ENCODE results near the gene APP.

Gene APP

GRCh38 chr21:26127073-26127814, 43.3 kb downstream of the APP start:
- no peak for DNase-seq (ENCODE audit: low spot score)

GRCh38 chr21:26126168-26126553, 44.4 kb downstream of the APP start:
- no peak for DNase-seq (ENCODE audit: low spot score)

- no peak for DNase-seq (ENCODE audit: low spot score)
Observed at GRCh38 chr21:26125433-26126167, 45.0 kb downstream of the APP start.

- DNase-seq (ENCODE audit: low spot score), result no peak
Observed at GRCh38 chr21:26124896-26125295, 45.7 kb downstream of the APP start.

GRCh38 chr21:26124421-26124833, 46.1 kb downstream of the APP start:
- no peak for DNase-seq (ENCODE audit: low spot score)

GRCh38 chr21:26123012-26123411, 47.6 kb downstream of the APP start:
- no peak for DNase-seq (ENCODE audit: low spot score)

GRCh38 chr21:26120828-26121227, 49.7 kb downstream of the APP start:
- no peak for DNase-seq (ENCODE audit: low spot score)

- DNase-seq (ENCODE audit: low spot score), result no peak
Observed at GRCh38 chr21:26119906-26120305, 50.7 kb downstream of the APP start.

GRCh38 chr21:26118938-26119540, 51.5 kb downstream of the APP start:
- DNase-seq (ENCODE audit: low spot score), result no peak

- DNase-seq (ENCODE audit: low spot score), result no peak
Observed at GRCh38 chr21:26117972-26118367, 52.6 kb downstream of the APP start.

GRCh38 chr21:26117324-26117971, 53.1 kb downstream of the APP start:
- DNase-seq (ENCODE audit: low spot score), result no peak

- peak; percentile 15 for DNase-seq (ENCODE audit: low spot score)
Observed at GRCh38 chr21:26116456-26117011, 54.0 kb downstream of the APP start.

- DNase-seq (ENCODE audit: low spot score), result no peak
Observed at GRCh38 chr21:26115899-26116298, 54.7 kb downstream of the APP start.

GRCh38 chr21:26115305-26115704, 55.3 kb downstream of the APP start:
- peak; percentile 71 for DNase-seq (ENCODE audit: low spot score)

- no peak for DNase-seq (ENCODE audit: low spot score)
Observed at GRCh38 chr21:26112975-26113374, 57.6 kb downstream of the APP start.

- no peak for DNase-seq (ENCODE audit: low spot score)
Observed at GRCh38 chr21:26112127-26112742, 58.3 kb downstream of the APP start.

- DNase-seq (ENCODE audit: low spot score), result no peak
Observed at GRCh38 chr21:26110715-26111114, 59.9 kb downstream of the APP start.

GRCh38 chr21:26107429-26107828, 63.1 kb downstream of the APP start:
- DNase-seq (ENCODE audit: low spot score), result no peak

GRCh38 chr21:26106562-26106961, 64.0 kb downstream of the APP start:
- no peak for DNase-seq (ENCODE audit: low spot score)

- DNase-seq (ENCODE audit: low spot score), result no peak
Observed at GRCh38 chr21:26105819-26106218, 64.8 kb downstream of the APP start.

GRCh38 chr21:26100573-26100972, 70.0 kb downstream of the APP start:
- DNase-seq (ENCODE audit: low spot score), result no peak

All from kidney tubule cell (primary cell).